ELF-1 (cell line): ENCODE data around the gene TMEM14C.

Source experiments
- DNase-seq: peaks from one replicate; pipeline ENCODE4 v3.0.0-alpha.2; 2016; ENCODE audit warnings: low read depth, low spot score

TMEM14C gene

DNA sequence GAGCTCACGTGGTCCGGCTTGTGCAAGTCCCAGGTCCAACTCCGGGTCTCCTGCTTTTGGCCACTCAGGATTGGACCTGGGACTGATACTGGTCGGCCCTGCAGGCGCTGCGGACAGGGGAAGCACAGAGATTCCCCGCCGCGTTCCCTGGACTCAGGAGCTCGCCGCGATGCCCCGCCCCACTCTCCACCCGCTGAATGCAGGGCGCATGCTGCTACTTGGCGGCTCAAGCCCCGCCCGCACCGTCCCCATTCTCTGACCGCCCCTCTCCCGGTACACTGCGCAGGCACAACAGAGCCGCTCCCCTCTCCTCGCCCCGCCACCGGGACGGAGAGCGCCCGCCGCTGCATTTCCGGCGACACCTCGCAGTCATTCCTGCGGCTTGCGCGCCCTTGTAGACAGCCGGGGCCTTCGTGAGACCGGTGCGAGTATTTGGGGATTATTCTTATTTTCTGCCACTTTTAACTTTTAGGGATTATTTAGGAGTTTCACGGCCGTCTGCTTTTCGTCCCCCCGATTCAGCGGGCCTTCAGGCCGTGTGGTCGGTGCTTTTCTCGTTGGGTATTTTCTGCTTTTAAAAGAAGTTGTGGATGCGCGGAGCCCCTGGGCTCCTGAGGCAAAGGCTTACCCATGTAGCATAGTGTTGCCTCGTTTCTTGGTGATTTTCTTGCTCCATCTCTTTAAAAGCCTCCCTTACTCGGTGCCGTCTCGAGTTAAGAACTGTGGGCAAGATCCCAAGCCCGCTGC, at the start of gene TMEM14C:
Gene TMEM14C, plus strand, starts transcription at position 251 of the 747 bp plus-strand sequence. CDS start 1,544 bp downstream, outside the sequence.
- peak; percentile 99 for DNase-seq

DNA sequence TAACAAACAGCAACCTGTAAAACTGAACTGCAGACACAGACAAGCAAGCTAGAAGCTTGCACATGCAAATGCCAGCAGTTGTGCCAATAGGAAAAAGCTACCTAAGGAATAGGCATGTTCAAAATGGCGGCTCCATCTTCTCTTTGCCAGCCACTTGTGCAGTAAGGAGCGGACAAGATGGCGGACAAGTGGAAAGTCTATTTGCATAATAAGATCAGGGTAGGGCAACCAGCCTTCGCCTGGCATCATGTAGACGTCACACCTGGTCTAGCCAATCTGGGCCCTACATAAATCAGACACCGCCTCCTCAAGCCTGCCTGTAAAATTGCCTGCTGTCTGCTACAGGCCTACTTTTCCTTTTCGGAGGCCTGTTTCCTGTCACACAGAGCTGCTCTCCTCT, 46.5 kb upstream of the TMEM14C start:
- peak; percentile 4 for DNase-seq

DNA sequence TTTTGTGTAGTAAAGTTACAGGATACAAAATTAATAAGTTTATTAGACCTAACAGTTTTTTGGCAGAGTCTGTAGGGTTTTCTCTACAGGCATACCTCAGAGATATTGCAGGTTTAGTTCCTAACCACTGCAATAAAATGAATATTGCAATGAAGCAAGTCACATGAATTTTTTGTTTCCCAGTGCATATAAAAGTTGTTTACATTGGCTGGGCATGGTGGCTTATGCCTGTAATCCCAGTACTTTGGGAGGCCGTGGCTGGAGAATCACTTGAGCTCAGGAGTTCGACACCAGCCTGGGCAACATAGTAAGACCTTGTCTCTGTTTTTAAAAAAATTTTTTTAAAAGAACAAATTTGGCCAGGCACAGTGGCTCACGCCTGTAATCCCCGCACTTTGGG, 44.4 kb upstream of the TMEM14C start:
- no peak for DNase-seq

DNA sequence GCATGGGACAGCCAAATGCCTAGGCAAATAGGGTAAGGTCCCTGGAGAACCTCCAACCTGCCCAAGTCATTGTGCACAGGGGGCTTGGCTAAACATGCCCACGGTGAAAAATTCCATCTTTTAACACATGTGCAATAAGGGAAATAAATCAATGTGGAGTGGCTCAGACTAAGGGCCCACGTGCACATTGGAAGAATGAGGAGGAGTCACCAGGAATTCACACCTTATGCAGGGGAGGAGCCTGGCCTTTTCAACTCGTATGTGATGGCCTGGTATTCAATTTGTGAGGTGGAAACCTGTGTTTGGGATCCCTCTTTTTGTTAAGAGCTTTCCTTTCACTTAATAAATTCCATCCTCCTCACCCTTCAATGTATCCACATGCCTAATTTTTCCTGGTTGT, 41.1 kb upstream of the TMEM14C start:
- DNase-seq: no peak

DNA sequence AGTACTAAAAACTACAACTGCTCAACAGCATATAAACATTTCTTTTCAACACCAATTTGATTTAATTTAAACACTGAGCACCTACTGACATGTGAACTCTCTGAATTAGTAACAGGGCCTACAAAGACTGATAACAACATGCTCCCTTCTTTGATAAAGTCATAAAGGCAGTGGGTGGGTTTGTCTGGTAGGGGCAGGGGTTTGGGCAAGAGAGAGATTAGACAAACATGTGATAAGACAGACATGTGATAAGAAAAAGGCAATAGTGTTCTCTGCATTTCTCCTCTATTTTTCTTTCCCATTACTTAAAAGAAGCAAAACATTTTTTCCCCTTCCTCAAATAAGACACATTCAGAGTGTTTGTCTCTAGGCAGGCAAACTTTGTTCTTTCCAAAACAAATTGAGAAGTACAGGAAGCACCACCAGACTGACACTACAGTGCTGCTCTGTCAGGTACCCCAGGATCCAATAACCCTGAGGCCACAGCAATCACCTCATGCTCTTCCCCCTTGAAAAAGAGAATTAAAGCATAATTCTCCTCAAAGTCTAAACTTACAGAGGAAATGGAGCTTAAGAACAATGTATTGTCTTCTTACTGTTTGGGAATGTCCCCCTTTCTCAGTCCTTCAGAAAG, 40.4 kb upstream of the TMEM14C start:
- DNase-seq: no peak

DNA sequence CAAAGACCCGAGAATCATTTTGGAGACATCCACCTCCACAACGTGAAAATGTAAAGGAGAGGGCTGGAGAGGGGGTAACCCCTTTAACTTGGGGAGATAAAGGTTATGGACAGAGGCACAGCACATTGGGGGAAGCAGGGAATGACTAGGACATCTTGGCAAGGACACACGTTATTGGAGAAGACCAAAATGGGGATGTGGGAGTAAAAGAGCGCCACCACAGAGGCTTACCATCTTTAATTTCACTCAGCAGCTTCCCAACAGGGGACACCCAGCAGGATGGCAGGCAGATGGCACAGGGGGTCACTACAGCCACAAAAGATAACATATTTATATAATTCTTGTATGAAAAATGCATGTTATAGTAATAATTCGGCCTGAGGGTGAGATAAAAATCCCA, 38.3 kb upstream of the TMEM14C start:
- no peak for DNase-seq

DNA sequence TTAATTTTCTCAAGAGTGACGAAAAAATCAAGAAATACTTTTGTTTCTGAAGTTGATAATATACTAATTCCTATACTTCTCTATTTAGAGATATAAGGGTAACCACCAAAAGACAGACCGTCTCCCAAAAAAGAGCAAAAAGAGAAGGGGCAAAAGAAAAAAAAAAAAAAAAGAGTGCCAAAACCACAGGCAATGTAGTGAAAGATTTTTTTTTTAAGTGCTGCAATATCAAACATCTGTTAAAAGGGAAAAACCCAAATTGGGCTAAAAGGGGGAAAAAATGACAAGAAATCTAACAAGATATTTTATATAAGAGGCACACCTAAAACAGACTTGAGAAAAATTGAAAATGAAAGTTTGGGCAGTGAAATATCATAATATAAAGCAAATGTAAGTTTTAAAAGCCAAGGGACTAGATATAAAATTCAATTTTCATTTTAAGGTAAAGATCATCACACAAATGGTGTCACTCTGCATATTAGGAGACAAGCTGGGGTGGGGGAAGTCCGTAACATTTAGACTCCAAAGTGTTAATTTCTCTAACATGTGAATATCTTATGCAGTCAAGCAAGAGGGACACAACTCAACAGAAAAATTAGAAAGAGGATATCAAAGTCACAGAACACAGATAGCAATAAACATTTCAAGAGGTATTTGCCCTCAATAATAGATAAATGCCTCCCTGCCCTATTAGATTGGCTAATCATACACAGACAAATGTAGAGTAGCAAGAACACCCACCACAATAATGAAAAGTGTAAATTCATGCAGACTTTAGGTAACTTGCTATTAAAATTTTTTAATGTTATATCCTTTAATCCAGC, 37.6 kb upstream of the TMEM14C start:
- DNase-seq: no peak

DNA sequence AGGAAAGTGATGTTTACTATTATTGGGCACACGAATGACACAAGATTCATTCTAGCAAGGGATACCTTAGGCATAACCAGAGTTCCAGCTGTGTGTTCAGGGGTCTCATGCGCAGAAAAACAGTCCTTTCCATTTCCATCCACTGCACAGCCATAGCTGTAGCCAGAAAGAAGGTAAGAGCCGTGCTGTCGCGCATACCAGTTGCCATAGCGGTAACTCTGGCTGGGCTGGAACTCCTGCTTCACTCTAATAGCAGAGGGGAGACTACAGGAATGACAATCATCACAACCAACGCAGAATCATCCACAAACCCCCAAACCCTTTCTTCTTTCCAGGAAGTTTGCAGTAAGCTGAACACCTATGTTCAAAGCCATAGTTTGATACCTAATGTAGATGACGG, 36.0 kb upstream of the TMEM14C start:
- DNase-seq: no peak

DNA sequence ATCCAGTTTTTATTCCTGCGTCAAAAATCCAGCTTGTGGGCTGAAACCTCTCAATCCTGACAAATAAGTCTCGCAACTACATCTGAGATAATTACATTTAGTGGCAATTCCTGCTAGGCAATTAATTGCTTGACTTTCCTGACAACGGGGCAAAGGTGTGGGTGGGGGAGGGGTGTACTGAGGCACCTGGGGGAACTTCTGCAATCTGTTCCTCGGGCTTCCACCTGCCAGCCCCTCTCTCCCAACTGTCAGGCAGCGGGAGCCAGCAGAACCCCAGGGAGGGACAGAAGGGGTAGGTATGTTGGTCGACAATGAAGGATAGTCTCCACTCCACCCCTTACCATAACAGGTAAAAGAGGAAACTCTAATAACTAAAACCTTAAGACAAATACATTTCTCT, 35.3 kb upstream of the TMEM14C start:
- no peak for DNase-seq

DNA sequence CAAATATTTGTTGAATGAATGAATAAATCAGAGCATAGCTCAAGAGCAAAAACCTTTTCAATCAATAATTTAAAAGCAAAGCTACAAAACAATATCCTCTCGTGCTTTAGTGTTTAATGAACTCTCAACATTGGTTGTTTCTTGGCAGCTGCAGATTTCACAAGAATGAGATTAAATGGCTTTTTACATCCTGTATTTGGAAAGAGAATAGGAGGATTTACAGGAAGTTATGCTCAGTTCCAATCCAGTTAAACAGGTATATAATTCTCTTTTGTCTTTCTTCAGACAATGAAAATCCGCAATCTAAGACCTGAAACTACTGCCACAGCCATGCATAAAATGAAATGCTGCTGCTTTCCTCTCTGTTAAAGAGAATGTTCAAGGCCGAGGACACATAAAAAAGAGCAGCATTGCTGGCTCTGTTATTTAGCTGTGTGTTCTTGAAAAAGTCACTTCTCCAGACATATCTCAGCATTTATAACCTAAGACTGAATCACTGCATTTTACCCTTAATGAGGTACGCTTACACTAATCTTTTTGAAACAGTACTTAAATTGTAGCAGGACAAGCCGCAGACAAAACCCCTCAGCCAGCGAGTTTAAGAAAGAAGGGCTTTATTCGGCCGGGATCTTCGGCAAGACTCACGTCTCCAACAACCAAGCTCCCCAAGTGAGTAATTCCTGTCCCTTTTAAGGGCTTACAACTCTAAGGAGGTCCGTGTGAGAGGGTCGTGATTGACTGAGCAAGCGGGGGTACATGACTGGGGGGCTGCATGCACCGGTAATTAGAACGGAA, 32.0 kb upstream of the TMEM14C start:
- DNase-seq: peak; percentile 5

DNA sequence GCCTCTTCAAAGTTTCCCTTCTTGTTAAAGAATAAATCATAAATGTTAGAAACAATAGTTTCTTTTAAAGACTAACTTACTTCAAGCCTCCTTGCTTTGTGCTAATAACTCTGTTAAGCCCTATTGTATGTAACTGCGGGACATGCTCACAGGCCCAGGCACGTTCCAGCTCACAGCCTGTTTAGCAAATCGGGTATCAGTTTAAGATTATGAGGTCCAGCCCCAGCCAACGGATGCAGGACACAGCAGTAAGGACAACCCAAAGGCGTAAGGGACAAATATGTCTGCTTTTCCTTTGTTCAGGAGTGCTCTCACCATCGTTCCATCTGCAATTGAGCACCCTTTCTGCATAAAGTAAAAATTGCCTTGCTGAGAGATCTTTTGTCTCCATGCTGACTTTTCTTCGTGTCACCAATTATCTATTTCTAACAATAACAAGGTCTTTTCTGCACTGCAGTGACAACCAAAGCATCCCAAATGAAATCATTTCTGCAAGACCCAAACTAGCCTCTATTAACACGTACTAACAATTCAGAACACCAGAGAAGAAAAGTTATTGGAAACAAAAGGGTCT, 29.8 kb upstream of the TMEM14C start:
- DNase-seq: peak; percentile 3

DNA sequence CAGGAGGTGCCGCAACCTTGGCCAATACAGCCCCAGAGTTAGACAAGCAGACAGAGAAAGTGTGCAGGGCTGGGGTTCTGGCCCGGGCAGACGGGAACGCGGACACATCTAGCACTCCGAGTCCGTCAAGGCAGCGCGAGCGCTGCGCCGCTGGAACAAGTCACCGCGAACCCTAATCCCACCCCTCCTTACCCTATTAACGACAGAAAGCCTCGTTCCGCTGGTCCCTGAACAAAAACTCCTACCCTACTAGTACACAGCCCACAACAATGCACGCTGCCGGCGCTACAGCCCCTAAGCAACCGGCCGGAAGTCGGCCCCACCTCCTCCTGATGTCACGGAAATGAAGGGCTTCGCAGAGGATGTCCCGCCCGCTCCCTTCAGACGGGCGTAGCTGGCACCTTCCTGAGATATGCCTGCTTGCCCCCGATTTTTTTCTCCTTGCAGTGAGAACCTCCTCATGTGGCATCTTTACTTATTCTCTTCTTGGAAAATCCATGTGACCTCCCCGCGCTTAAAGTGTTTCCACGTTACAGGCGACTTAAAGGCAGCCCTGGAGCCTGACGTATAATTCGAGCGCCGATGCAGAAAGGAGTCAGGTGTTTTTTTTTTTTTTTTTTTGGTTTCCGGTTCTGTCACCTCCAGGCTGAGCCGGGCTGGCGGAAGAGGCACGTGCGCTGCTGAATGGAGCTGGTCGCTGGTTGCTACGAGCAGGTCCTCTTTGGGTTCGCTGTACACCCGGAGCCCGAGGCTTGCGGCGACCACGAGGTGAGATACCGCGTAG, 28.4 kb upstream of the TMEM14C start, which contains the start of the genes C6orf52 and PAK1IP1:
Gene C6orf52, minus strand, starts transcription at position 315 of the 784 bp plus-strand sequence. CDS start 7,066 bp downstream, outside the sequence.
Gene PAK1IP1, plus strand, starts transcription at position 671 of the 784 bp plus-strand sequence. Its CDS starts 14 bp downstream, at position 685.
- DNase-seq: peak; percentile 98

DNA sequence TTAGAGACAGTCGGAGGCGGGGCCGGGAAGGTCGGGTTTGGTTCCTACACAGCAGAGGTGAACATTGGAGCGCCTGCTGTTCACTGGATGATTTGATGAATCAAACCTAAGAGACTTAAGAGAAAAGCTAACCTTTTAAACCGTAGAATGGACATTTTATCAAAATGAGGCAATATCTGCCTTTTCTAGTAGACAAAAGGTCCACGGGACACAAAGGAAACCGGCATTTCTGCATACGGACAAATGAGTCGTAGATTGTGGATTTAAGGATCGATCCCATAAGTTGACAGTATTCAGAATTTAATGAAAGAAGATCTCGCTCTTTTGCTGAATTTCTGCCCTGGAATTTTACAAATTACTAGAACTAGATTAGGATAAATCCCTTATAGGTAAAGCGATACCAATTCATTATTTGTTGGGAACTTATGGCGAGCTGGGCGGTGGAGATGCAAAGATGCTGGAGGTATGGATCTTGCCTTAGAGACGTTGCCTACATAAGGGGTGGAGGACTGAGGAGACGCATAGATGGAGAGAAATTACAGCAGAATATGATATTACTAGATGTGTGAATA, 27.7 kb upstream of the TMEM14C start:
- no peak for DNase-seq

DNA sequence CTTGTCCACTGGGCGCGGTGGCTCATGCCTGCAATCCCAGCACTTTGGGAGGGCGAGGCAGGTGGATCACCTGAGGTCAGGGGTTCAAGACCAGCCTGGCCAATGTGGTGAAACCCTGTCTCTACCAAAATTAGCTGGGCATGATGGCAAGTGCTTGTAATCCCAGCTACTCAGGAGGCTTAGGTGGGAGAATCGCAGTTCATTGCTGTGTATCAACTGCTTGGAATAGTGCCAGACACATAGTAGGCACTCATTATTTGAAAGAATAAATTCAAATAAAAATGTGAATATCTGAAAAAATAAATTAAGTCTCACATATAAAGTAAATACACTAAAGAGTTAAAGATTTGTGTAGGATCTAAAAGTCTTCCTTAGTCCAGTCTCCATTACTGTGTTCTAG, 26.2 kb upstream of the TMEM14C start:
- DNase-seq: no peak

DNA sequence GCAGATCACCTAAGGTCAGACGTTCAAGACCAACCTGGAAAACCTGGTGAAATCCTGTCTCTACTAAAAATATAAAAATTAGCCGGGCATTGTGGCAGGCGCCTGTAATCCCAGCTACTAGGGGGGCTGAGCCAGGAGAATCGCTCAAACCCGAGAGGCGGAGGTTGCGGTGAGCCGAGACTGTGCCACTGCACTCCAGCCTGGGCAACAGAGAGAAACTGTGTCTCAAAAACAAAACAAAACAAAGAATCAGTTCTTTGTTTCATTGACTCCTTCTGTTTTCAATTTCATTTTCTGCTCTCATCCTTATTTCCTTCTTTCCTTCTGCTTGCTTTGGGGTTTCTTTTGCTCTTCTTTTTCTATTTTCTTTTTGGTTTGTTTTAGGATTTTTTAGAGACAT, 8.9 kb upstream of the TMEM14C start:
- DNase-seq: no peak

DNA sequence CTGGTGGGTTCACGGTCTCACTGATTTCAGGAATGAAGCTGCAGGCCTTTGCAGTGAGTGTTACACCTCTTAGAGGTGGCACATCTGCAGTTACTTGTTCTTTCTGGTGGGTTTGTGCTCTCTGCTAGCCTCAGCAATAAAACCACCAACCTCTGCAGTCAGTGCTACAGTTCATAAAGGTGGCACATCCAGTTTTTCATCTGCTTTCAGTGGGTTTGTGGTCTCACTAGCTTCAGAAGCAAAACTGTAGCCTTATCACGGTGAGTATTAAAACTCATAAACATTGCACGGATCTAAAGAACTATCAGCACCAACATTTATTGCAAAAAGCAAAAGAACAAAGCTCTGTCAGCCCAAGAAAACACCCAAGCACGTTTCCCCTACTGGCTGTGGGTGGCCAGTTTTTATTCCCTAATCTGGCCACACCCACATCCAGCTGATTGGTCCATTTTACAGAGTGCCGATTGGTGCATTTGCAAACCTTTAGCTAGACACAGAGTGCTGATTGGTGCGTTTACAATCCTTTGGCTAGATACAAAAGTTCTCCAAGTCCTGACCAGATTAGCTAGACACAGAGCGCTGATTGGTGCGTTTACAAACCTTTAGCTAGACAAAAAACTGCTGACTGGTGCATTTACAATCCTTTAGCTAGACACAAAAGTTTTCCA, 3.4 kb upstream of the TMEM14C start:
- DNase-seq: no peak

DNA sequence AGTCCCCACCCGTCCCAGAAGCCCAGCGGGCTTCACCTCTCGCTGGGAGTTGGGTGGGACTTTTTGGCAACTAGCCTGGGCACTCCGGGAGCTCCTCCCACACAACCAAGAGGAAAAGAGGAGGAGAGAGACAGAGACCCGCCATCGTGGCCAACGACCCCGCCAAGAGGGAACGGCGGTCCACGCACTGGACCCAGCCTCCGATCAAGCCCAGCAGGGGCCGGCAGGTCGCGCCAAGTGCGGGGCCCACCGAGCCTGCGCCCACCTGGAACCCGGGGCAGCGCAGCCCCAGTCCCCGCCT, 3.0 kb upstream of the TMEM14C start:
- no peak for DNase-seq

DNA sequence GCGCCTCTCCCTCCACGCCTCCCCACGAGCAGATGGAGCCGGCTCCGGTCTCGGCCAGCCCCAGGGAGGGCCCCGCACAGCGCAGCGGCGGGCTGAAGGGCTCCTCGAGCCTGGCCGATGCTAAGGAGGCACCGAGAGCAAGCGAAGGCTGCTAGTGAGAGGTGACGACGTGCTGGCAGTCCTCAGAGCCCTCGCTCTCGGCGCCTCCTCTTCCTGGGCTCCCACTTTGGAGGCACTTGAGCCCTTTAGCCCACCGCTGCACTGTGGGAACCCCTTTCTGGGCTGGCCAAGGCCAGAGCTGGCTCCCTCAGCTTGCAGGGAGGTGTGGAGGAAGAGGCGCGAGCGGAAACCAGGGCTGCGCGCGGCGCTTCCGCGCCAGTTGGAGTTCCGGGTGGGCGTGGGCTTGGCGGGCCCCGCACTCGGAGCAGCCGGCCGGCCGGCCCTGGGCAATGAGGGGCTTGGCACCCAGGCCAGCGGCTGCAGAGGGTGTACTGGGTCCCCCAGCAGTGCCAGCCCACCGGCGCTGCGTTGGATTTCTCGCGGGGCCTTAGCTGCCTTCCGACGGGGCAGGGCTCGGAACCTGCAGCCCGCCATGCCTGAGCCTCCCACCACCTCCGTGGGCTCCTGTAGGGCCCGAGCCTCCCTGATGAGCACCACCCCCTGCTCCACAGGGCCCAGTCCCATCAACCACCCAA, 2.5 kb upstream of the TMEM14C start:
- DNase-seq: no peak
